Body of pancreas (tissue), 4 donors: ENCODE data around the gene CSRP3. TPM values are rescaled to one million over a fixed set of nuclear protein-coding genes. Genes with fewer than 3 reads are reported as not detected.

ENCODE experiments used
- ATAC-seq: fragments of 150-250 bp; one replicate; pipeline ENCODE4 v1.9.1; 2016
- DNase-seq, 4 donors: peaks; one replicate each; pipeline ENCODE4 v3.0.0-alpha.2; 2019
- H3K27ac ChIP-seq, 4 donors: fragments of 200-600 bp; sonication (generic); 1 replicate in 3 of 4; 2 replicates in 1 of 4; pipeline versions ENCODE4 v1.5.1 to v1.6.1; 2016 to 2019; ENCODE audit warnings: mild to moderate bottlenecking in 1 of 4, mixed read lengths in 1 of 4, moderate library complexity in 1 of 4
- H3K27me3 ChIP-seq, 2 donors: fragments of 200-600 bp; sonication (generic); one replicate each; pipeline ENCODE4 v1.6.0; 2016; ENCODE audit warnings: mild to moderate bottlenecking in 1 of 2
- H3K36me3 ChIP-seq, 2 donors: fragments of 200-600 bp; sonication (generic); replicated peaks in 1 of 2; 2 replicates each; pipeline ENCODE4 v1.5.1; 2016; ENCODE audit warnings: low read depth in 2 of 2; ENCODE audit not compliant: insufficient read depth in 1 of 2
- H3K4me1 ChIP-seq: fragments of 200-600 bp; sonication (generic); one replicate; pipeline ENCODE4 v1.6.0; 2016
- H3K4me3 ChIP-seq, 2 donors: fragments of 200-600 bp; sonication (generic); 1 replicate in 1 of 2; 2 replicates in 1 of 2; pipeline ENCODE4 v1.5.1; 2016 to 2019
- H3K9me3 ChIP-seq, 3 donors: fragments of 200-600 bp; sonication (generic); 1 replicate in 2 of 3; 2 replicates in 1 of 3; pipeline ENCODE4 v1.5.1; 2016
- CTCF ChIP-seq, 7 experiments: fragments of 450-650 bp in 4 of 7; fragments of 200-600 bp in 3 of 7; sonication (generic) in 3 of 7; IDR thresholded peaks; one replicate each; pipeline ENCODE4 v1.5.1; 2016 to 2019; ENCODE audit warnings: antibody characterized with exemption in 7 of 7
- POLR2A ChIP-seq, 3 donors: fragments of 450-650 bp; IDR thresholded peaks; one replicate each; pipeline ENCODE4 v1.6.1; 2016; ENCODE audit warnings: antibody characterized with exemption in 3 of 3, mild to moderate bottlenecking in 2 of 3
- WGBS, 2 donors: methylation state at CpG; one replicate each; pipeline ENCODE4 v1.1.5; 2017; 5-methylcytosine and 5-hydroxymethylcytosine counted together
- intact Hi-C: fragments of 100-400 bp; cut with DNase I; formaldehyde crosslinking; loops from one replicate; pipeline ENCODE4 v1.15.1; 2023
- total RNA-seq, 2 donors: library from RNA; depleted of rRNA; stranded (reverse); fragments of >200 nt; gene quantifications; one replicate each; pipeline ENCODE4 v1.1.0, GENCODE V29; 2016

Gene CSRP3
- total RNA-seq, 2 donors from 2014 or later: not detected

GRCh38 chr11:19244084-19244483, 42.3 kb upstream of the CSRP3 start:
- WGBS, 2 donors: 35 to 36% methylated on average over 6 of the region's 6 CpGs
- H3K4me3 ChIP-seq: no peak overlapping the region
- peaks cover 27% of the 10 kb centered on the region for H3K4me1 ChIP-seq
- TF ChIP-seq CTCF (IDR thresholded peaks at IDR 0.05) (no peak), POLR2A (IDR thresholded peaks at IDR 0.05) (no peak)
- DNase-seq (peak; percentile 18 to 40 (median 31)), ATAC-seq (no peak)
- peaks cover 0 to 21% of the 10 kb centered on the region in 2 donors for H3K27me3 ChIP-seq
- no peaks in the 10 kb centered on the region for H3K9me3 ChIP-seq
- H3K27ac ChIP-seq: no peak overlapping the region
- H3K36me3 ChIP-seq: no peaks in the 10 kb centered on the region
- intact Hi-C loops: no loop called here

- H3K9me3 ChIP-seq: no peaks in the 10 kb centered on the region
- ATAC-seq (no peak), DNase-seq (no peak)
- no peak overlapping the region for H3K4me3 ChIP-seq
- peaks cover 0 to 24% of the 10 kb centered on the region in 2 donors for H3K27me3 ChIP-seq
- H3K4me1 ChIP-seq: peaks cover 27% of the 10 kb centered on the region
- no peak for TF ChIP-seq CTCF (IDR thresholded peaks at IDR 0.05)
- no peak for TF ChIP-seq POLR2A (IDR thresholded peaks at IDR 0.05)
- H3K36me3 ChIP-seq: no peaks in the 10 kb centered on the region
- intact Hi-C loops: no loop called here
- H3K27ac ChIP-seq: no peak overlapping the region
Observed at GRCh38 chr11:19243613-19244012, 41.8 kb upstream of the CSRP3 start.

GRCh38 chr11:19243143-19243542, 41.4 kb upstream of the CSRP3 start:
- H3K4me3 ChIP-seq: no peak overlapping the region
- H3K27me3 ChIP-seq: peaks cover 0 to 24% of the 10 kb centered on the region in 2 donors
- intact Hi-C loops: no loop called here
- TF ChIP-seq POLR2A (IDR thresholded peaks at IDR 0.05): no peak
- TF ChIP-seq CTCF (IDR thresholded peaks at IDR 0.05): no peak
- no peak for ATAC-seq
- DNase-seq: no peak
- peaks cover 27% of the 10 kb centered on the region for H3K4me1 ChIP-seq
- H3K36me3 ChIP-seq: no peaks in the 10 kb centered on the region
- H3K9me3 ChIP-seq: no peaks in the 10 kb centered on the region
- 65 to 66% methylated on average over 4 to 5 of the region's 5 CpGs for WGBS, 2 donors
- no peak overlapping the region for H3K27ac ChIP-seq

- WGBS, 2 donors: 25 to 26% methylated on average over 46 to 55 of the region's 55 CpGs
- no peaks in the 10 kb centered on the region for H3K36me3 ChIP-seq
- H3K27me3 ChIP-seq: peaks cover 0 to 24% of the 10 kb centered on the region in 2 donors
- H3K4me3 ChIP-seq: no peak overlapping the region
- no peak overlapping the region for H3K27ac ChIP-seq
- intact Hi-C loops: no loop called here
- DNase-seq: no peak
- ATAC-seq: no peak
- H3K4me1 ChIP-seq: peaks cover 27% of the 10 kb centered on the region
- H3K9me3 ChIP-seq: no peaks in the 10 kb centered on the region
- TF ChIP-seq CTCF (IDR thresholded peaks at IDR 0.05): no peak
- no peak for TF ChIP-seq POLR2A (IDR thresholded peaks at IDR 0.05)
Observed at GRCh38 chr11:19242179-19242932, 40.6 kb upstream of the CSRP3 start.
